ENCODE data around the gene KBTBD12.

GRCh38 chr3:127999509-128000106 lies 84.6 kb downstream of the KBTBD12 start:
- TF ChIP-seq CTCF (IDR thresholded peaks at IDR 0.05; ENCODE audit: low read depth, low read length) = no peak
- no peak for TF ChIP-seq POLR2A (IDR thresholded peaks at IDR 0.05; ENCODE audit: extremely low read depth, insufficient read length)

Data from NB4 (cell line).